K562 (cell line): Measurements from ENCODE around the gene STT3B. TPM values are rescaled to one million over a fixed set of nuclear protein-coding genes. Genes with fewer than 3 reads are reported as not detected.

Experiments used
- ARID2 ChIP-seq: fragments of 450-650 bp; IDR thresholded peaks from 2 replicates; pipeline ENCODE4 v1.6.1; 2017; ENCODE audit warnings: antibody characterized with exemption, mild to moderate bottlenecking
- CHD4 ChIP-seq: fragments of 200-600 bp; sonication (generic); IDR thresholded peaks from 3 replicates; pipeline ENCODE4 v1.6.1; 2012; ENCODE audit warnings: low read depth, mild to moderate bottlenecking, mixed read lengths, low read length, inconsistent platforms; ENCODE audit not compliant: insufficient read depth, insufficient replicate concordance, poor library complexity, severe bottlenecking
- ELF4 ChIP-seq: fragments of 450-650 bp; formaldehyde crosslinking; IDR thresholded peaks from 2 replicates; pipeline ENCODE4 v1.4.0; 2022; ENCODE audit warnings: missing genetic modification characterization
- ESRRA ChIP-seq: fragments of 450-650 bp; IDR thresholded peaks from 2 replicates; pipeline ENCODE4 v1.6.1; 2014; ENCODE audit warnings: low read depth, mild to moderate bottlenecking, moderate library complexity, borderline replicate concordance
- KAT7 ChIP-seq: sonication (generic); formaldehyde crosslinking; IDR thresholded peaks from 2 replicates; pipeline ENCODE4 v1.8.0; 2022; ENCODE audit warnings: missing genetic modification reagents, mild to moderate bottlenecking, borderline replicate concordance
- MAFF ChIP-seq: IDR thresholded peaks from 2 replicates; pipeline ENCODE4 v1.6.1; 2012; ENCODE audit warnings: low read length, improper control_type of control experiment
- MEF2D ChIP-seq: conservative IDR thresholded peaks from 2 replicates; pipeline ENCODE4 v1.6.1; 2016; ENCODE audit warnings: low read depth, missing genetic modification characterization, missing compliant biosample characterization
- MIER1 ChIP-seq: fragments of 450-650 bp; IDR thresholded peaks from 2 replicates; pipeline ENCODE4 v1.6.1; 2016; ENCODE audit warnings: antibody characterized with exemption, mild to moderate bottlenecking, low read depth
- NCOA2 ChIP-seq, 2 experiments: fragments of 450-650 bp; IDR thresholded peaks; 2 replicates each; pipeline ENCODE4 v1.6.1; 2018; ENCODE audit warnings: mild to moderate bottlenecking in 2 of 2, moderate library complexity in 1 of 2; ENCODE audit not compliant: partially characterized antibody in 2 of 2
- NCOA4 ChIP-seq: fragments of 450-650 bp; IDR thresholded peaks from 2 replicates; pipeline ENCODE4 v1.6.1; 2018; ENCODE audit warnings: mild to moderate bottlenecking; ENCODE audit not compliant: partially characterized antibody
- NR2C2 ChIP-seq, 2 experiments: fragments of 200-800 bp in 1 of 2; sonication (Bioruptor generic) in 1 of 2; sonication (generic) in 1 of 2; formaldehyde crosslinking in 1 of 2; IDR thresholded peaks; 2 replicates each; pipeline versions ENCODE4 v1.6.1 to v1.8.0; 2016 to 2022; ENCODE audit warnings: mild to moderate bottlenecking in 1 of 2, missing compliant biosample characterization in 1 of 2, missing genetic modification characterization in 1 of 2, missing genetic modification reagents in 1 of 2
- RAD51 ChIP-seq: fragments of 450-650 bp; IDR thresholded peaks from 2 replicates; pipeline ENCODE4 v1.7.1; 2016; ENCODE audit warnings: low read depth, mild to moderate bottlenecking, borderline replicate concordance
- RBM14 ChIP-seq: fragments of 200-400 bp; formaldehyde crosslinking; IDR thresholded peaks from 2 replicates; pipeline ENCODE4 v1.6.1; 2018; ENCODE audit warnings: low read depth, mild to moderate bottlenecking, low read length, moderate library complexity, borderline replicate concordance; ENCODE audit not compliant: insufficient read depth
- SAP30 ChIP-seq: fragments of 200-600 bp; sonication (generic); IDR thresholded peaks from 2 replicates; pipeline ENCODE4 v1.6.1; 2012; ENCODE audit warnings: borderline replicate concordance, low read depth, mild to moderate bottlenecking, moderate library complexity, low read length, control low read depth, inconsistent platforms; ENCODE audit not compliant: insufficient read depth, poor library complexity, severe bottlenecking
- SIX5 ChIP-seq, 2 experiments: IDR thresholded peaks; 2 replicates each; pipeline ENCODE4 v1.6.1; 2011; ENCODE audit warnings: low read length in 2 of 2, borderline replicate concordance in 1 of 2, low read depth in 1 of 2, mild to moderate bottlenecking in 1 of 2, moderate library complexity in 1 of 2; ENCODE audit not compliant: insufficient read depth in 1 of 2
- TAL1 ChIP-seq: fragments of 450-650 bp; IDR thresholded peaks from 2 replicates; pipeline ENCODE4 v1.6.1; 2016; ENCODE audit warnings: mild to moderate bottlenecking
- TBL1XR1 ChIP-seq, 2 experiments: IDR thresholded peaks; 2 replicates each; pipeline ENCODE4 v1.6.1; 2012; ENCODE audit warnings: improper control_type of control experiment in 2 of 2, low read length in 2 of 2, mild to moderate bottlenecking in 1 of 2
- TCF3 ChIP-seq: sonication (generic); formaldehyde crosslinking; IDR thresholded peaks from 2 replicates; pipeline ENCODE4 v1.4.0; 2020; ENCODE audit warnings: mild to moderate bottlenecking, missing genetic modification reagents
- TFAM ChIP-seq: fragments of 250-450 bp; sonication (Bioruptor Pico); conservative IDR thresholded peaks from 2 replicates; pipeline ENCODE4 v1.5.0; 2021; ENCODE audit warnings: mild to moderate bottlenecking, moderate library complexity
- XRCC3 ChIP-seq: fragments of 450-650 bp; IDR thresholded peaks from 2 replicates; pipeline ENCODE4 v1.6.1; 2017; ENCODE audit warnings: mild to moderate bottlenecking, moderate library complexity
- ZNF23 ChIP-seq: fragments of 250-450 bp; sonication (Bioruptor Pico); IDR thresholded peaks from 2 replicates; pipeline ENCODE4 v1.4.0; 2020; ENCODE audit warnings: mild to moderate bottlenecking
- polyA plus RNA-seq, 8 experiments: library from polyadenylated mRNA; depleted of rRNA in 4 of 8; stranded (reverse) in 5 of 8; unstranded in 3 of 8; fragments of >200 nt; fragmentation: Nextera tagmentation in 2 of 8; fragmentation: Illumina TruSeq in 1 of 8; extraction: Ambion mirVana in 2 of 8; extraction: Trizol in 1 of 8; gene quantifications; 2 replicates each; pipeline versions ENCODE4 v1.2.1 to v1.2.3, GENCODE V29; 2011 to 2014; ENCODE audit warnings: inconsistent platforms in 1 of 8, missing spikeins in 1 of 8
- total RNA-seq, 7 experiments: library from RNA; depleted of rRNA in 6 of 7; stranded (reverse); fragments of >200 nt in 6 of 7; fragmentation: Illumina TruSeq in 2 of 7; extraction: Trizol in 2 of 7; gene quantifications; 2 replicates each; pipeline versions ENCODE4 v1.2.1 to v1.2.3, GENCODE V29; 2011 to 2021; ENCODE audit warnings: low replicate concordance in 1 of 7
- TF ChIP-seq, protein P1 (sequence below): fragments of 450-650 bp; IDR thresholded peaks from 2 replicates; pipeline ENCODE4 v1.6.1; 2017; ENCODE audit warnings: antibody characterized with exemption, mild to moderate bottlenecking
- TF ChIP-seq, protein P2 (sequence below): fragments of 250-450 bp; sonication (Bioruptor Pico); IDR thresholded peaks from 2 replicates; pipeline ENCODE4 v1.4.0; 2020; ENCODE audit warnings: borderline replicate concordance

Gene STT3B
- total and polyA plus RNA-seq, 9 of the 15 experiments (the other 6 are each of a cell fraction or from before 2014, with no cell fraction given): 22.4 to 147 (median 100) TPM

DNA sequence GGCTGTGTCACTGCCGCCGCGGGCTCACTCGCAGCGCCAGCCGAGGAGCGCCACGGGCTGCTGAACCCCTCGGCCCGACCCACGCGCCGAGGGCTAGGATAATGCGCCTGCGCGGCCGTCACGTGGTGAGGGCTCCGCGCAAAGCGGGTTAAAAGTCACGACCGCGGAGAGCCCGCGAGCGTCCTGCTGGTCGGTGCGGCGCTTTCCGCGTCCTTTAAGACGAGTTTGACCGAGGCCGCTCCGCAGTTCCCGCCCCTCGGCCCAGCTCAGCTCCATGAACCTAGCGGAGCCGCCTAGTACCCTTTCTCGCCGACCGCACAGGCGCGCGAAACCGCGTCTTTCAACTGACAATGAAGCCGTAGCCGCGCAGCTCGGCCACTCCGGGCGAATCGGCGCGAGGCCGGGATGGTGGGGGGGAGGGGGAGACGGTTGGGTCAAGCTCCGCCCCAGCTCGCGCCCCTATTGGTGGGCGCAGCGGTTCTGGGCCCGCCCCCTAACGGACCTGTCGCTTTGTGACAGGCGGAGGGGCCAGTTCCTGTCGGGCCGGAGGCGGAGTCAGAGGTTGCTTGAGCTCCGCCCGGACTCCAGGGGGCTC is 636 bp upstream of the STT3B start (continued):
- TF ChIP-seq MIER1 (no peak), NCOA2 (IDR thresholded peaks at IDR 0.05; ENCODE audit: partially characterized antibody in 2 of 2) (no peak), TAL1 (no peak), ESRRA (peak; percentile 92), KAT7 (CRISPR knock-in tag) (peak; percentile 94; the same call in 1 of the 2 replicates), TBL1XR1 (IDR thresholded peaks at IDR 0.05; ENCODE audit: low read length in 2 of 2) (peak; percentile 8 to 33; a peak in 2 of 4 replicates), RAD51 (peak; percentile 93), SAP30 (no peak), CHD4 (no peak), MAFF (no peak), RBM14 (0 out of 2 replicates have a peak, but pooled peaks have one; percentile 29), NR2C2 (CRISPR knock-in tag; IDR thresholded peaks at IDR 0.05) (peak; percentile 85), NR2C2 (tag; IDR thresholded peaks at IDR 0.05) (peak; percentile 98), MEF2D (tag) (no peak), SIX5 (IDR thresholded peaks at IDR 0.05; ENCODE audit: borderline replicate concordance in 1 of 2, insufficient read depth in 1 of 2, low read depth in 1 of 2, low read length in 2 of 2) (no peak), ZNF23 (0 out of 2 replicates have a peak, but pooled peaks have one; percentile 43), ARID2 (no peak), ELF4 (CRISPR knock-in tag) (peak; percentile 68), TCF3 (no peak; the same call in 1 of the 2 replicates), NCOA4 (no peak), XRCC3 (no peak), TFAM (CRISPR knock-in tag) (no peak)
- TF ChIP-seq, protein P1, sequence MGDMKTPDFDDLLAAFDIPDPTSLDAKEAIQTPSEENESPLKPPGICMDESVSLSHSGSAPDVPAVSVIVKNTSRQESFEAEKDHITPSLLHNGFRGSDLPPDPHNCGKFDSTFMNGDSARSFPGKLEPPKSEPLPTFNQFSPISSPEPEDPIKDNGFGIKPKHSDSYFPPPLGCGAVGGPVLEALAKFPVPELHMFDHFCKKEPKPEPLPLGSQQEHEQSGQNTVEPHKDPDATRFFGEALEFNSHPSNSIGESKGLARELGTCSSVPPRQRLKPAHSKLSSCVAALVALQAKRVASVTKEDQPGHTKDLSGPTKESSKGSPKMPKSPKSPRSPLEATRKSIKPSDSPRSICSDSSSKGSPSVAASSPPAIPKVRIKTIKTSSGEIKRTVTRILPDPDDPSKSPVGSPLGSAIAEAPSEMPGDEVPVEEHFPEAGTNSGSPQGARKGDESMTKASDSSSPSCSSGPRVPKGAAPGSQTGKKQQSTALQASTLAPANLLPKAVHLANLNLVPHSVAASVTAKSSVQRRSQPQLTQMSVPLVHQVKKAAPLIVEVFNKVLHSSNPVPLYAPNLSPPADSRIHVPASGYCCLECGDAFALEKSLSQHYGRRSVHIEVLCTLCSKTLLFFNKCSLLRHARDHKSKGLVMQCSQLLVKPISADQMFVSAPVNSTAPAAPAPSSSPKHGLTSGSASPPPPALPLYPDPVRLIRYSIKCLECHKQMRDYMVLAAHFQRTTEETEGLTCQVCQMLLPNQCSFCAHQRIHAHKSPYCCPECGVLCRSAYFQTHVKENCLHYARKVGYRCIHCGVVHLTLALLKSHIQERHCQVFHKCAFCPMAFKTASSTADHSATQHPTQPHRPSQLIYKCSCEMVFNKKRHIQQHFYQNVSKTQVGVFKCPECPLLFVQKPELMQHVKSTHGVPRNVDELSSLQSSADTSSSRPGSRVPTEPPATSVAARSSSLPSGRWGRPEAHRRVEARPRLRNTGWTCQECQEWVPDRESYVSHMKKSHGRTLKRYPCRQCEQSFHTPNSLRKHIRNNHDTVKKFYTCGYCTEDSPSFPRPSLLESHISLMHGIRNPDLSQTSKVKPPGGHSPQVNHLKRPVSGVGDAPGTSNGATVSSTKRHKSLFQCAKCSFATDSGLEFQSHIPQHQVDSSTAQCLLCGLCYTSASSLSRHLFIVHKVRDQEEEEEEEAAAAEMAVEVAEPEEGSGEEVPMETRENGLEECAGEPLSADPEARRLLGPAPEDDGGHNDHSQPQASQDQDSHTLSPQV: peak; percentile 83
- TF ChIP-seq, protein P2, sequence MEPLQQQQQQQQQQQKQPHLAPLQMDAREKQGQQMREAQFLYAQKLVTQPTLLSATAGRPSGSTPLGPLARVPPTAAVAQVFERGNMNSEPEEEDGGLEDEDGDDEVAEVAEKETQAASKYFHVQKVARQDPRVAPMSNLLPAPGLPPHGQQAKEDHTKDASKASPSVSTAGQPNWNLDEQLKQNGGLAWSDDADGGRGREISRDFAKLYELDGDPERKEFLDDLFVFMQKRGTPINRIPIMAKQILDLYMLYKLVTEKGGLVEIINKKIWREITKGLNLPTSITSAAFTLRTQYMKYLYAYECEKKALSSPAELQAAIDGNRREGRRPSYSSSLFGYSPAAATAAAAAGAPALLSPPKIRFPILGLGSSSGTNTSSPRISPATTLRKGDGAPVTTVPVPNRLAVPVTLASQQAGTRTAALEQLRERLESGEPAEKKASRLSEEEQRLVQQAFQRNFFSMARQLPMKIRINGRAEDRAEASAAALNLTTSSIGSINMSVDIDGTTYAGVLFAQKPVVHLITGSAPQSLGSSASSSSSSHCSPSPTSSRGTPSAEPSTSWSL (CRISPR knock-in tag): peak; percentile 94
